Pancreas (tissue), 10 donors: ENCODE data around the gene TSEN15. TPM values are rescaled to one million over a fixed set of nuclear protein-coding genes. Genes with fewer than 3 reads are reported as not detected.
A peak's percentile ranks its signal among the peaks of the same experiment; 100 is the strongest.

Source experiments
- ATAC-seq, 4 donors: fragments of 200-7000 bp; cut with Tn5 transposase; one replicate each; pipeline versions ENCODE4 v1.8.0 to v1.9.1; 2020; ENCODE audit warnings: mild to moderate bottlenecking in 4 of 4, moderate library complexity in 4 of 4
- DNase-seq, 6 donors: peaks; one replicate each; pipeline ENCODE4 v3.0.0-alpha.2; 2020
- FAIRE-seq: peaks from 2 replicates; lab custom pipeline; 2012; peaks lifted over from hg19 to GRCh38; lab: Jason Lieb, UNC
- H3K27ac ChIP-seq, 4 donors: fragments of 200-600 bp; sonication (generic); 1 replicate in 3 of 4; 2 replicates in 1 of 4; pipeline versions ENCODE4 v1.5.0 to v1.8.0; 2020
- H3K27me3 ChIP-seq, 4 donors: fragments of 200-600 bp; one replicate each; pipeline ENCODE4 v1.8.0; 2021
- H3K36me3 ChIP-seq, 3 donors: fragments of 200-600 bp; sonication (generic) in 1 of 3; one replicate each; pipeline versions ENCODE4 v1.5.0 to v1.8.0; 2020 to 2021
- H3K4me1 ChIP-seq, 3 donors: fragments of 200-600 bp; one replicate each; pipeline ENCODE4 v1.8.0; 2021
- H3K4me3 ChIP-seq, 4 donors: fragments of 200-600 bp; sonication (generic) in 2 of 4; one replicate each; pipeline versions ENCODE4 v1.5.0 to v1.8.0; 2020 to 2021
- H3K9me3 ChIP-seq, 4 donors: fragments of 200-600 bp; one replicate each; pipeline ENCODE4 v1.8.0; 2021
- CTCF ChIP-seq, 4 donors: fragments of 200-600 bp; sonication (generic) in 3 of 4; IDR thresholded peaks; one replicate each; pipeline versions ENCODE4 v1.5.0 to v1.8.0; 2021; ENCODE audit warnings: antibody characterized with exemption in 4 of 4
- WGBS, 2 donors: extraction: QIAGEN DNeasy Blood & Tissue Kit; methylation state at CpG; one replicate each; pipeline ENCODE4 v1.1.7; 2013; 5-methylcytosine and 5-hydroxymethylcytosine counted together
- intact Hi-C, 3 donors: fragments of 100-400 bp; cut with DNase I; formaldehyde crosslinking; loops; one replicate each; pipeline versions ENCODE4 v1.11.1 to v1.14.2; 2022
- polyA plus RNA-seq, 2 donors: library from polyadenylated mRNA; stranded (reverse); fragments of 200-250 nt; gene quantifications; one replicate each; pipeline ENCODE4 v1.2.3, GENCODE V29; 2013
- total RNA-seq, 6 donors: library from RNA; stranded (reverse); fragmentation: NEBNext Ultra II Directional in 4 of 6; extraction: Animal tissue kit (Norgen Biotek cat#: 25700) in 4 of 6; gene quantifications; one replicate each; pipeline versions ENCODE4 v1.2.1 to v1.2.4, GENCODE V29; 2021 to 2023
- donor health status: healthy with polysubstance abuse.
- donor health status: DM: no; HTN: no; CAD: no; lungs with moderate emphysema.
- donor health status: DM: no; HTN: no; CAD: no.
- donor health status: control.
- donor health status: control.
- donor health status: Bipolar disorder and iron deficiency.
- donor health status: DM: yes; HTN: yes; CAD: no.
- donor health status: DM: no; HTN: no; CAD: no.
- donor health status: DM: no; HTN: no; CAD: no.
- donor health status: DM: yes; HTN: yes; CAD: no.

The TSEN15 gene
- total and polyA plus RNA-seq, 8 donors: 5.8 to 15.4 (median 9.9) TPM

GRCh38 chr1:184049291-184049690, 2.2 kb upstream of the TSEN15 start:
- WGBS, 2 donors: 92 to 99% methylated on average over 2 of the region's 2 CpGs
- Histone ChIP-seq H3K4me1 (peaks cover 0 to 17% (median 16%) of the 10 kb centered on the region in 3 donors), H3K4me3 (no peak overlapping the region), H3K36me3 (no peaks in the 10 kb centered on the region), H3K27ac (no peak overlapping the region), H3K27me3 (peaks cover 0 to 3% (median 0%) of the 10 kb centered on the region in 4 donors), H3K9me3 (no peaks in the 10 kb centered on the region)
- no peak for TF ChIP-seq CTCF (IDR thresholded peaks at IDR 0.05)
- intact Hi-C loops: no loop called here
- DNase-seq (no peak), ATAC-seq (no peak), FAIRE-seq (no peak)

- ATAC-seq: no peak
- DNase-seq: no peak
- H3K4me3 ChIP-seq: no peak overlapping the region
- no peak for TF ChIP-seq CTCF (IDR thresholded peaks at IDR 0.05)
- intact Hi-C loops: no loop called here
- peak; percentile 23 for FAIRE-seq
- no peak overlapping the region for H3K27ac ChIP-seq
- no peaks in the 10 kb centered on the region for H3K9me3 ChIP-seq
- peaks cover 0 to 17% (median 16%) of the 10 kb centered on the region in 3 donors for H3K4me1 ChIP-seq
- peaks cover 0 to 3% (median 0%) of the 10 kb centered on the region in 4 donors for H3K27me3 ChIP-seq
- H3K36me3 ChIP-seq: no peaks in the 10 kb centered on the region
- WGBS, 2 donors: 75 to 79% methylated on average over 2 of the region's 2 CpGs
Measured at GRCh38 chr1:184049836-184050468, 1.6 kb upstream of the TSEN15 start.

- intact Hi-C loops: no loop called here
- Histone ChIP-seq H3K9me3 (no peaks in the 10 kb centered on the region), H3K27ac (peak overlapping the region; percentile 37 to 88 (median 74)), H3K36me3 (no peaks in the 10 kb centered on the region), H3K4me1 (peaks cover 0 to 17% (median 16%) of the 10 kb centered on the region in 3 donors), H3K27me3 (peaks cover 0 to 3% (median 0%) of the 10 kb centered on the region in 4 donors), H3K4me3 (peak overlapping the region in 2 of 4 donors; percentile 67 to 91)
- ATAC-seq (peak in 1 of 4 donors; percentile 2), FAIRE-seq (no peak), DNase-seq (no peak)
- TF ChIP-seq CTCF (IDR thresholded peaks at IDR 0.05): no peak
Measured at GRCh38 chr1:184050636-184051035, 894 bp upstream of the TSEN15 start.

DNA sequence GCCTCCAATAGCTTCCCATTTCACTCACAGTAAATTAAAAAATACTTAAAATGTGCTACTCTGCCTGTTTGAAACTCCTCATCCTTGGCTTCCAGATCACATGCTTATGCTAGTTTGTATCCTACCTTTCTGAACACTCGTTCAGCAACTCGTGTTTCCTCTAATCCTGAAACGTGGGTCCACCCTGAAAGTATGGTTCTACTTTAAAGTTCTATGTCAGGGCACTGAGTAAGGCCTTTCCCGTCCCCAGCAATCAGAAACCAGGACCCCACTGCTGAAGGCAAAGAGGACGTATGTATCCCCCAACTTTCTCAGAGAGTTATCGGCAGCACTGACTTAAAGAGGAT, 419 bp upstream of the TSEN15 start:
- TF ChIP-seq CTCF (IDR thresholded peaks at IDR 0.05): no peak
- peak; percentile 23 to 43 (median 38) for ATAC-seq
- Histone ChIP-seq H3K4me1 (peaks cover 0 to 17% (median 16%) of the 10 kb centered on the region in 3 donors), H3K9me3 (no peaks in the 10 kb centered on the region), H3K36me3 (no peaks in the 10 kb centered on the region), H3K4me3 (peak overlapping the region; percentile 67 to 91 (median 86)), H3K27ac (peak overlapping the region; percentile 37 to 88 (median 74)), H3K27me3 (peaks cover 0 to 3% (median 0%) of the 10 kb centered on the region in 4 donors)
- FAIRE-seq: no peak
- DNase-seq: no peak
- intact Hi-C loops: no loop called here
- WGBS, 2 donors: 0 to 2% methylated on average over 6 of the region's 6 CpGs

- peaks cover 0 to 17% (median 16%) of the 10 kb centered on the region in 3 donors for H3K4me1 ChIP-seq
- DNase-seq (no peak), ATAC-seq (no peak), FAIRE-seq (no peak)
- TF ChIP-seq CTCF (IDR thresholded peaks at IDR 0.05): no peak
- intact Hi-C loops: no loop called here
- H3K4me3 ChIP-seq: peak overlapping the region; percentile 67 to 91 (median 86)
- no peaks in the 10 kb centered on the region for H3K9me3 ChIP-seq
- H3K36me3 ChIP-seq: no peaks in the 10 kb centered on the region
- H3K27me3 ChIP-seq: peaks cover 0 to 3% (median 0%) of the 10 kb centered on the region in 4 donors
- WGBS, 2 donors: 2 to 3% methylated on average over 7 of the region's 7 CpGs
- H3K27ac ChIP-seq: peak overlapping the region in 2 of 4 donors; percentile 82 to 88
Measured at GRCh38 chr1:184052194-184052559, 647 bp downstream of the TSEN15 start.
